Activated CD8-positive, alpha-beta memory T cell treated with anti-CD3 and anti-CD28 coated beads, Interleukin-2, amount 50 U/mL, for 24 hours (primary cell): Measurements from ENCODE around the gene CTU2.
A peak's percentile ranks its signal among the peaks of the same experiment; 100 is the strongest.
"Not testable (repeated sequence)": the region's sequence is repeated elsewhere in the genome, so short reads cannot be mapped to it uniquely, and the experiment has no call there.

Source experiments
- DNase-seq: peaks from one replicate; pipeline ENCODE4 v3.0.0-alpha.2; 2020; ENCODE audit errors: extremely low read depth

The CTU2 gene

GRCh38 chr16:88706229-88706964 lies at the start of gene CTU2, which contains the start of gene RNF166:
TSS of gene CTU2 (plus strand) at chr16:88706503. CDS start at chr16:88706531, 28 bp downstream.
TSS of gene RNF166 (minus strand) at chr16:88706408. CDS start at chr16:88706325, 83 bp downstream.
- DNase-seq, result peak; percentile 78

DNA sequence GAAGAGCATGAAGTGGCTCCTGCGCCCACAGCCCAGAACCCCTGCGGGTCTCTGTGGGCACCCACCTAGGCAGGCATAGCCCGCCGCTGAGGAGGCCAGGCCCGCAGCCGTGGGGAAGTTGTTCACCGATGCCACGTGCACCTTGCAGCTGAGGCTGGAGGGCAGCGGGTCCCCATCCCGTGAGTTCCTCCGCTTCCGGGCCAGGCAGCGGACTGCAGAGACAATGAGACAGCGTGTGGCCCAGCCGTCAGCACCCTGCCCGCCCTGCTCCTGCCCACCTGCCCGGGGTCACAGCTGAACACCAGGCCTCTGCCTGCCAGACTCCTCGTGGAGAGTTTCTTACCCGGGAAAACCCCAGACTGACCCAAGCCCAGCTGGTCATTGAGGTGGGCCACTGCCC lies 48.9 kb upstream of the CTU2 start:
- DNase-seq, result no peak

GRCh38 chr16:88658714-88659113 lies 47.6 kb upstream of the CTU2 start:
- no peak for DNase-seq

GRCh38 chr16:88659160-88659559 lies 47.1 kb upstream of the CTU2 start:
- DNase-seq, result no peak

DNA sequence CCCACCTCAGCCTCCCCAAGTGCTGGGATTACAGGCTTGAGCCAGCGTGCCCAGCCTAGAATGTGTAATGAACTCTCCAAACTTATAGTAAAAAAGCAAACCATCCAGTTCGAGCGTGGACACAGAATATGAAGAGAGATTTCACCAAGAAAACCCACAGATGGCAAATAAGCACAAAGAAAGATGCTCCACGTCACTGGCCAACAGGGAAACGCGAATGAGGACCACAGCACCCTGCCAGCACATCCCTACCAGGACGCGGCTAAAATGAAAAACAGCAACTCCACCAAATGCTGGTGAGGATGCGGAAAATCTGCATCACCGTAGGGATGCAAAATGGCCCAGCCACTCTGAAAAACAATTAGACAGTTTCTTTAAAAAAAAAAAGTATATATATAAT lies 44.8 kb upstream of the CTU2 start:
- DNase-seq, result no peak

- no peak for DNase-seq
Observed at GRCh38 chr16:88662222-88662842, 44.0 kb upstream of the CTU2 start.

GRCh38 chr16:88662843-88663606 lies 43.3 kb upstream of the CTU2 start, which contains the start of gene MVD:
TSS of gene MVD (minus strand) at chr16:88663091. CDS start at chr16:88663080, 11 bp downstream.
- peak; percentile 86 for DNase-seq

DNA sequence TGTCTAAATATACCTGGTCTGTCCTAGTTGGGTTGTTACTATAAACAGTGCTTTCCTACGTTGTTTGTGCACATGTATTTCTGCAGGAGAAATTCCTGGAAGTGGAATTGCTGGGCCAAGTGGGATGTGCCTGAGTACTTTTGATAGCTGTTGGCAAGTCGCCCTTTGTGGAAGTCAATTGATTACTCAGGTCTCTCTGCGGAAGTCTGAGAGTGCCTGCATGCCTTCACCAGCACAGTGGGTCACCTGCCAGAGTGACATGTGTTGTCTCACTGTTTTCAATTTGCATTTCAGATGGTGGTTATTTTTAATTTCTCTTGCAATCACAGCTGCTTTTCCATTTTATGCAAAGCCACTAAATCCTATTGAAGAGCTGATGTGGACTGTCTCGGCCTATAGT lies 41.2 kb upstream of the CTU2 start:
- no peak for DNase-seq

DNA sequence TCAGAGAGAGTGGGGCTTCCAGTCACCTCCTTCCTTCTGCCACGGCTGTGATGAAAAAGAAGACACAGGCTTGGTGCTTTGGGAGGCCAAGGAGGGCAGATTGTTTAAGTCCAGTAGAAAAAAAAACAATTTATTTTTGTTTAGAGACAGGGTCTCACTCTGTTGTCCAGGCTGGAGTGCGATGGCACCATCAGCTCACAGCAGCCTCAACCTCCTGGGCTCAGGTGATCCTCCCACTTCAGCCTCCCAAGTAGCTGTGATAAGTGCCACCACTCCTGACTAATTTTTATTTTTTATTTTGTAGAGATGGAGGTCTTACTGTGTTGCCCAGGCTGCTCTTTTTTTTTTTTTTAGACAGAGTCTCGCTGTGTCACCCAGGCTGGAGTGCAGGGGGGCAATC lies 40.7 kb upstream of the CTU2 start:
- DNase-seq, result no peak

GRCh38 chr16:88667461-88667860 lies 38.8 kb upstream of the CTU2 start:
- no peak for DNase-seq

GRCh38 chr16:88669493-88669892 lies 36.8 kb upstream of the CTU2 start:
- DNase-seq, result not testable (repeated sequence)

GRCh38 chr16:88669980-88670379 lies 36.3 kb upstream of the CTU2 start:
- DNase-seq, result no peak

DNA sequence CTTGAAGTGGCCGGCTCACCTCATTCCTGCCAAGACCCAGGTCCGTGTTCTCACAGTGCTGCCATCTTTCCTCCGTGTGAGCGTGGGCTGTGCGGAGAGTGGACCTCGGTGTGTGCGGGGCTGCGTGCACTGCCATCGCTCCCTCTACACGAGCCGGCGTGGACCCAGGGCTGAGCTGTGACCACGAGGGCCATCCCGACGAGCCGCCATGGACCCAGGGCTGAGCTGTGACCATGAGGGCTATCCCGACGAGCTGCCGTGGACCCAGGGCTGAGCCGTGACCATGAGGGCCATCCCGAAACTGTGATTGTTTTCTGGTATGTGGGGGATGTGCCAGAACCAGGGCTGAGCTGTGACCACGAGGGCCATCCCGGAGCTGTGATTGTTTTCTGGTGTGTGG lies 34.5 kb upstream of the CTU2 start:
- no peak for DNase-seq

DNA sequence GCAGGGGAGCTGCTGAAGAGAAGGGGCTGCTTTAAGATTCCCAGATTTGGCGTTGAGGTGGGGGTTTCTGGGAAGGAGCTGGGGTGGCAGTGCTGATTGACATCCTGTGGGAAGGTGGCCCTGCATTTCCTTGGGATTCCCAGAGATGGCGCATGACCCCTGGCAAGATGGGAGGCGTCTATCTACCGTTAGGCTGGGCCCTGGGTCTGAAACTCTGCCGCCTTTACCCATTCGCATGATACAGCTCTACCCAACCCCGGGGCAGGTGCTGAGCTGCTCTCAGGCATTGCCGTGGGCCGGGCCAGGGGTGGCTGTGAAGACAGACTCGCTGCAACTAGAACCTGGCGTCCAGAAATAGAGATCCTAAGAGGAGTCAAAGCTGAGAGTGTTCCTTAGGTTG lies 33.5 kb upstream of the CTU2 start:
- DNase-seq, result no peak

DNA sequence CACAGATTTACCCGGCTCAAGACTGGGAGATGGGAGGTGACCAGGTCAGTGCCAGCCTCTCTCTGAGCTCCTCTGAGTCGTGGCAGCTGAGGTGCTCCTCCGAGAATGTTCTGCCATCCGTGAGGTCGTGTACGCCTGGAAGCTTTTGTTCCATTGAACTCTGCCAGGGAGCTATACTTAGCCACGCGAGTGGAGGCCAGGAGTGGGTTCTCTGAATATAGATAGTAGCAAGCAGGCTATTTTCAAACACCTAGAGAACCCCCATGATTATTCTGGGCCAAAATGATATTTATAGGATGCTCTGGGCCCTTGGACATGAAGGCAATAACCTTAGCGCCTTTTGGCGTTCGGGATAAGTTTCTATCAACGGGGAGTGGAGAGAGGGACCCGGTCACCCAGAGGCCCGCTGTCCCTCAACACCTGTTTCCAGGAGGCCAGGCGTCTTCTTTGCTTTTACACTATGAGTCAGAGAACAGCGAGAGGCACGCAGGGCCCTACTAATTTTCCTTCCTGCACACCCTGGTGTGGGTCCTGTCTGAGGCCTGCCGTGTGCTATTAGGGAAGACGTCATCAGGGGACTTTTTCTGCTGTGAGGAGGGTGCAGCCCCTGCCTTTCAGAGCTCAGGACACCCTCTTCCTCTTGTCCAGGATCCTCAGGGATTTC lies 32.5 kb upstream of the CTU2 start:
- DNase-seq, result no peak

DNA sequence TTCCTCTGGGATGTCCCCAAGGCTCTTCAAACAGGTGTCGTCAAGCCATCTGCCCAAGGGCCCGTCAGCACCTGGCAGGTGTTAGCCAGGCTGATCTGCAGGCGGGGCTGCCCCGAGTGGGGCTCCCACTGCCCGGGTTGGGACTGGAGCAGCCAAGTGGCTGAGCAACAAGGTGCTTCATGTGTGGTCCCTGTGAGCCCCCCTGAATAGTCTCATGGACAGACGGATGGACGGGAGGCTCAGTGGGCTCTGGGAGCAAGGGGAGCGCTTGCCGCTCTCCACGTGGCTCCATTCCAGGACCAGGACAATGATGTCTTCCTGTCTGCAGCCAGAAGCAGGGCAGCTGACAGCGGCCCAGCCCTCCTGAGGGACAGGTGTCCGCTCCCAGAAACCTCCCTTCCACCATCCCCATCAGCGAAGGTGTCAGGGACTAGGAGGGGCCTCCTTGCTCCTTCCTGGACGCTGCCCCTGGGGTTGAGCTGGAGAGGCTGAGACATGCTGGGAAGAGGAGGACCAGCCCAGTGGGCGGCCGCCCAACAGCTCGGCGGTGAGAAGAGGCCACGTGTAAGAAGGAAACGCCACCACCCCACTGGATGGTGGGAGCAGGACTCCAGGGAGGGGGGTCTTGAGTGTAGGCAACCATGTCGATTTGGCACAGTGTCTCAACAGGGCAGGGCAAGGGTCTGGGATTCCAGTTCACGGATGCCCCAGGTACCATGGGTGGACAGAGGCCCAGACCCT lies 29.6 kb upstream of the CTU2 start:
- DNase-seq, result no peak

DNA sequence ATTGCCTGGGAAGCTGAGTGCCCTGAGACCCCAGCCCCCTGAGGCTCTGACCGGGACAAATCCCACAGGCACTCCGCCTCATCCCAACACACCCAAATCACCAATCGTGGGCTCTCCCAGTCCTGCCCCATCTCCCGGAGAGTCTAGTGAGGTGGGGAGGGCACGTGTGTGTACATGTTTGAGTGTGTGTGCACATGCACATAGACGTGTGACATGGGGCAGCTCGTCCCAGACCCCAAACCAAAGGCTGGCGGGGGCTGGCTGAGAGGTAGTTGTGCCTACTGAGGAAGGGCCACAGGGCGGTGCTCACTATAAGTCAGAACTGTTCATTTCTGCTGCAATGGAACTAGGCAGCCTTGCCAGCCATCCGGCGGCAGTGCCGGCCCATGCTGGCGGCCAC lies 28.6 kb upstream of the CTU2 start:
- DNase-seq, result no peak

GRCh38 chr16:88678224-88678979 lies 27.9 kb upstream of the CTU2 start:
- no peak for DNase-seq

DNA sequence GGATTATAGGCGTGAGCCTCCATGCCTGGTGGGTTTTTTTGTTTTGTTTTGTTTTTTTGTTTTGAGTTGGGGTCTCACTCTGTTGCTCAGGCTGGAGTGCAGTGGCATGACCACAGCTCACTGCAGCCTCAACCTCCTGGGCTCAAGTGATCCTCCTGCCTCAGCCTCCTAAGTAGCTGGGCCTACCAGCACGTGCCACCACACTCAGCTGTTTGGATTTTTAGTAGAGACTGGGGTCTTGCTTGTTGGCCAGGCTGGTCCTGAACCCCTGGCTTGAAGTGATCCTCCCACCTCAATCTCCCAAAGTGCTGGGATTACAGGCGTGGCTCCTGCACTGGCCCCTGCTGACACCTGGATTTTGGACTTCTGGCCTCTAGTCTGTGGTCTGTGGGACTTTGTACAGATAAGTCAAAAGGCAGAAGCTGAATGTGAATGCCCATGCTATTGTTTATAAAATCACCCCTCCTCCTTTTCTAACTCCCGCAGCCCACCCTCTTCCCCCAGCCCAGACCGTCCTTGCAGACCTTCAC lies 25.7 kb upstream of the CTU2 start:
- no peak for DNase-seq

DNA sequence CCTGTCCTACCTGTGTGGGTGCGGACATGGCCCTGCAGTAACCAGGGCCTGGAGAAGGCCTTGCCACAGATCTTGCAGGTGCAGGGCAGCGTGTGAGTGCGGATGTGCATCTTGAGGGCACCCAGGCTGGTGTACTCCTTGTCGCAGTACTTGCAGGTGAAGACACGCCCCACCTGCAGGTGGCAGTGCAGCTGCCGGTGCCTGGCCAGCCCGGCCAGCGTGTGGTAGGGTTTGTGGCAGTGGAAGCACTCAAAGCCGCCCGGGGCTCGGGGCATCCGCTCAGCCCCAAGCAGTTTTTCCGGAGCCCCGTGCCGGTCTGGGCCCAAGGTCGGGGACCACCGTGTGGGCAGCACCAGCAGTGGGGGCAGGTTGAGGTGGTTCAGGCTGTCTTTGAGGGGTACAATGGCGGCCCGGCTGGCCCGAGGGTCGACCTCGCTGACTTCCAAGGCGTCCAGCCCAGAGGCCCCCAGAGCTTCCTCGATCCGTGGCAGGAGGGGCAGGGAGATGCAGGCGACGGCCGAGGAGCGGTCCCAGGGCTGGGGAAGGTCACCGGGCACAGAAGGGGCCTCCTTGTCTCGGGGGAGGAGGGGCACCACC lies 25.1 kb upstream of the CTU2 start:
- DNase-seq, result no peak
